Measurements from ENCODE around the gene LSS. TPM values are rescaled to one million over a fixed set of nuclear protein-coding genes. Genes with fewer than 3 reads are reported as not detected.
"Not testable (repeated sequence)": the region's sequence is repeated elsewhere in the genome, so short reads cannot be mapped to it uniquely, and the experiment has no call there.

Gene LSS
- total RNA-seq, 2 donors from 2014 or later = 78.1 to 109 TPM

GRCh38 chr21:46245213-46245915 is 16.8 kb upstream of the LSS start:
- no peak overlapping the region for H3K27ac ChIP-seq
- H3K4me3 ChIP-seq = no peak overlapping the region
- DNase-seq (ENCODE audit: low spot score) (no peak), ATAC-seq (ENCODE audit: insufficient number of reproducible peaks, low FRiP score, low read depth) (no peak)
- TF ChIP-seq CTCF (IDR thresholded peaks at IDR 0.05) = no peak
- peaks cover 49% of the 10 kb centered on the region for H3K36me3 ChIP-seq
- no peaks in the 10 kb centered on the region for H3K27me3 ChIP-seq (replicated peaks; ENCODE audit: insufficient read depth)
- H3K9me3 ChIP-seq = no peaks in the 10 kb centered on the region
- no peaks in the 10 kb centered on the region for H3K4me1 ChIP-seq (ENCODE audit: control insufficient read depth in 1 of 2, low read depth in 2 of 2)

GRCh38 chr21:46244602-46245001 is 16.0 kb upstream of the LSS start:
- H3K36me3 ChIP-seq = peaks cover 51% of the 10 kb centered on the region
- no peak for DNase-seq (ENCODE audit: low spot score)
- H3K4me1 ChIP-seq (ENCODE audit: control insufficient read depth in 1 of 2, low read depth in 2 of 2) = no peaks in the 10 kb centered on the region
- H3K9me3 ChIP-seq = no peaks in the 10 kb centered on the region
- no peak overlapping the region for H3K4me3 ChIP-seq
- H3K27me3 ChIP-seq (replicated peaks; ENCODE audit: insufficient read depth) = no peaks in the 10 kb centered on the region
- no peak for ATAC-seq (ENCODE audit: insufficient number of reproducible peaks, low FRiP score, low read depth)
- no peak overlapping the region for H3K27ac ChIP-seq
- TF ChIP-seq CTCF (IDR thresholded peaks at IDR 0.05) = no peak

GRCh38 chr21:46243960-46244361 is 15.4 kb upstream of the LSS start:
- ATAC-seq (ENCODE audit: insufficient number of reproducible peaks, low FRiP score, low read depth) (no peak), DNase-seq (ENCODE audit: low spot score) (no peak)
- Histone ChIP-seq H3K27ac (no peak overlapping the region), H3K4me1 (ENCODE audit: control insufficient read depth in 1 of 2, low read depth in 2 of 2) (no peaks in the 10 kb centered on the region), H3K4me3 (no peak overlapping the region), H3K36me3 (peaks cover 54% of the 10 kb centered on the region), H3K9me3 (no peaks in the 10 kb centered on the region), H3K27me3 (replicated peaks; ENCODE audit: insufficient read depth) (no peaks in the 10 kb centered on the region)
- TF ChIP-seq CTCF (IDR thresholded peaks at IDR 0.05) = no peak

- TF ChIP-seq CTCF (IDR thresholded peaks at IDR 0.05) = no peak
- no peak for ATAC-seq (ENCODE audit: insufficient number of reproducible peaks, low FRiP score, low read depth)
- Histone ChIP-seq H3K27ac (no peak overlapping the region), H3K36me3 (peaks cover 55% of the 10 kb centered on the region), H3K4me1 (ENCODE audit: control insufficient read depth in 1 of 2, low read depth in 2 of 2) (no peaks in the 10 kb centered on the region), H3K27me3 (replicated peaks; ENCODE audit: insufficient read depth) (no peaks in the 10 kb centered on the region), H3K4me3 (no peak overlapping the region), H3K9me3 (no peaks in the 10 kb centered on the region)
- no peak for DNase-seq (ENCODE audit: low spot score)
These were observed 14.8 kb upstream of the LSS start for GRCh38 chr21:46243325-46243724.

GRCh38 chr21:46241577-46241976 is 13.0 kb upstream of the LSS start:
- not testable (repeated sequence) for H3K4me3 ChIP-seq; H3K27me3 ChIP-seq (replicated peaks; ENCODE audit: insufficient read depth); H3K4me1 ChIP-seq (ENCODE audit: control insufficient read depth in 1 of 2, low read depth in 2 of 2); ATAC-seq (ENCODE audit: insufficient number of reproducible peaks, low FRiP score, low read depth); DNase-seq (ENCODE audit: low spot score); H3K27ac ChIP-seq; H3K9me3 ChIP-seq
- peaks cover 43% of the 10 kb centered on the region for H3K36me3 ChIP-seq

GRCh38 chr21:46239817-46240325 is 11.3 kb upstream of the LSS start:
- H3K9me3 ChIP-seq = no peaks in the 10 kb centered on the region
- no peak overlapping the region for H3K4me3 ChIP-seq
- TF ChIP-seq CTCF (IDR thresholded peaks at IDR 0.05) = no peak
- no peak for DNase-seq (ENCODE audit: low spot score)
- H3K36me3 ChIP-seq = peaks cover 44% of the 10 kb centered on the region
- H3K4me1 ChIP-seq (ENCODE audit: control insufficient read depth in 1 of 2, low read depth in 2 of 2) = no peaks in the 10 kb centered on the region
- H3K27ac ChIP-seq = no peak overlapping the region
- H3K27me3 ChIP-seq (replicated peaks; ENCODE audit: insufficient read depth) = no peaks in the 10 kb centered on the region
- no peak for ATAC-seq (ENCODE audit: insufficient number of reproducible peaks, low FRiP score, low read depth)

Data from thoracic aorta (tissue), 2 donors.